HEK293T (cell line): ENCODE measurements around the gene PNKD.

Experiments
- CTCF ChIA-PET: fragments of 350-600 bp; formaldehyde crosslinking; extraction: SDS; loops from one replicate; lab custom pipeline; 2021; ENCODE audit warnings: antibody characterized with exemption, inconsistent platforms; lab: Yijun Ruan, JAX
- POLR2A ChIA-PET: fragments of 350-600 bp; formaldehyde crosslinking; extraction: SDS; loops from one replicate; lab custom pipeline; 2020; ENCODE audit warnings: antibody characterized with exemption, inconsistent platforms; lab: Yijun Ruan, JAX
- DNase-seq: peaks from one replicate; pipeline ENCODE4 v3.0.0; 2012; ENCODE audit warnings: mixed read lengths; ENCODE audit errors: extremely low spot score
- ARNT ChIP-seq: fragments of 450-650 bp; IDR thresholded peaks from 2 replicates; pipeline ENCODE4 v1.6.1; 2017; ENCODE audit warnings: mild to moderate bottlenecking
- BHLHE40 ChIP-seq: fragments of 450-650 bp; IDR thresholded peaks from 2 replicates; pipeline ENCODE4 v1.6.1; 2016; ENCODE audit warnings: mild to moderate bottlenecking, moderate library complexity, borderline replicate concordance
- CTBP1 ChIP-seq: fragments of 450-650 bp; IDR thresholded peaks from 2 replicates; pipeline ENCODE4 v1.6.1; 2016; ENCODE audit warnings: borderline replicate concordance
- ELF4 ChIP-seq: fragments of 450-650 bp; IDR thresholded peaks from 2 replicates; pipeline ENCODE4 v1.6.1; 2017; ENCODE audit warnings: antibody characterized with exemption
- FOXA1 ChIP-seq: fragments of 450-650 bp; IDR thresholded peaks from 2 replicates; pipeline ENCODE4 v1.6.1; 2016; ENCODE audit warnings: mild to moderate bottlenecking
- FOXK2 ChIP-seq: fragments of 450-650 bp; IDR thresholded peaks from 2 replicates; pipeline ENCODE4 v1.6.1; 2016; ENCODE audit warnings: mild to moderate bottlenecking
- FOXM1 ChIP-seq: fragments of 450-650 bp; IDR thresholded peaks from 2 replicates; pipeline ENCODE4 v1.6.1; 2017; ENCODE audit warnings: mild to moderate bottlenecking, borderline replicate concordance
- HDGF ChIP-seq: fragments of 450-650 bp; IDR thresholded peaks from 2 replicates; pipeline ENCODE4 v1.6.1; 2017; ENCODE audit warnings: antibody characterized with exemption, borderline replicate concordance
- L3MBTL2 ChIP-seq: fragments of 450-650 bp; conservative IDR thresholded peaks from 2 replicates; pipeline ENCODE4 v1.6.1; 2016; ENCODE audit warnings: mild to moderate bottlenecking
- LEF1 ChIP-seq: fragments of 450-650 bp; IDR thresholded peaks from 2 replicates; pipeline ENCODE4 v1.6.1; 2017; ENCODE audit warnings: mild to moderate bottlenecking, borderline replicate concordance
- NFRKB ChIP-seq: fragments of 450-650 bp; IDR thresholded peaks from 2 replicates; pipeline ENCODE4 v1.6.1; 2016; ENCODE audit warnings: mild to moderate bottlenecking, moderate library complexity
- PKNOX1 ChIP-seq: fragments of 450-650 bp; IDR thresholded peaks from 2 replicates; pipeline ENCODE4 v1.6.1; 2016
- SP1 ChIP-seq: fragments of 450-650 bp; IDR thresholded peaks from 2 replicates; pipeline ENCODE4 v1.6.1; 2017
- SUZ12 ChIP-seq: fragments of 450-650 bp; IDR thresholded peaks from 2 replicates; pipeline ENCODE4 v1.6.1; 2016; ENCODE audit warnings: mild to moderate bottlenecking
- TARDBP ChIP-seq: fragments of 450-650 bp; IDR thresholded peaks from 2 replicates; pipeline ENCODE4 v1.6.1; 2016
- ZNF384 ChIP-seq: fragments of 450-650 bp; IDR thresholded peaks from 2 replicates; pipeline ENCODE4 v1.6.1; 2016

Gene PNKD

GRCh38 chr2:218395456-218395825, 125.1 kb downstream of the PNKD start:
- DNase-seq: no peak
- ChIA-PET POLR2A (interaction anchor here (0.5 to 2.1 kb wide), 3 partner anchors 38 to 125 kb away, joined by 3 to 12 read pairs (median 3); partner anchors contain the start of genes AAMP and PNKD), CTCF (interaction anchor here (0.9 kb wide), 1 partner anchor 10 kb away, joined by 3 read pairs; no protein-coding TSS in a partner anchor)
- TF ChIP-seq L3MBTL2 (no peak), SUZ12 (no peak), FOXK2 (no peak), LEF1 (no peak)

GRCh38 chr2:218395826-218396687, 125.7 kb downstream of the PNKD start:
- ChIA-PET CTCF (interaction anchor here (0.6 to 0.9 kb wide), 7 partner anchors 9 to 174 kb away, joined by 3 to 5 read pairs (median 3); partner anchors contain the start of gene VIL1), POLR2A (interaction anchor here (0.5 to 2.1 kb wide), 4 partner anchors 10 to 126 kb away, joined by 3 to 12 read pairs (median 4); partner anchors contain the start of genes AAMP and PNKD)
- DNase-seq: peak; percentile 80
- TF ChIP-seq ARNT (no peak), LEF1 (no peak), HDGF (no peak), FOXM1 (peak; percentile 92), ELF4 (no peak), TARDBP (no peak), SP1 (no peak), BHLHE40 (no peak), CTBP1 (0 out of 2 replicates have a peak, but pooled peaks have one; percentile 26), SUZ12 (no peak), FOXA1 (no peak), PKNOX1 (no peak), ZNF384 (no peak), NFRKB (no peak), FOXK2 (no peak), L3MBTL2 (peak; percentile 91)
